ENCODE measurements around the gene VPS72.
A peak's percentile ranks its signal among the peaks of the same experiment; 100 is the strongest.

The VPS72 gene

GRCh38 chr1:151189637-151190445, at the start of gene VPS72:
Gene VPS72 (minus strand): TSS chr1:151190197. CDS start chr1:151190121, 76 bp downstream.
- TF ChIP-seq ZC3H10 (CRISPR knock-in tag; IDR thresholded peaks at IDR 0.05) = peak; percentile 46; the same call in 1 of the 2 replicates
- TF ChIP-seq ZFP3 (CRISPR knock-in tag; IDR thresholded peaks at IDR 0.05) = 0 out of 2 replicates have a peak, but pooled peaks have one; percentile 35
- TF ChIP-seq CSRNP3 (CRISPR knock-in tag; IDR thresholded peaks at IDR 0.05) = no peak
- peak; percentile 94 for ATAC-seq

- ATAC-seq = peak; percentile 98
- TF ChIP-seq SNAI2 (CRISPR knock-in tag; IDR thresholded peaks at IDR 0.05) (no peak), TSHZ2 (CRISPR knock-in tag; IDR thresholded peaks at IDR 0.05) (no peak), GLIS3 (CRISPR knock-in tag; IDR thresholded peaks at IDR 0.05) (no peak), ARNTL (CRISPR knock-in tag; IDR thresholded peaks at IDR 0.05; ENCODE audit: borderline replicate concordance, low read depth) (no peak), CSRNP3 (CRISPR knock-in tag; IDR thresholded peaks at IDR 0.05) (no peak), TOX (CRISPR knock-in tag; IDR thresholded peaks at IDR 0.05; ENCODE audit: borderline replicate concordance) (peak; percentile 60), ESRRG (CRISPR knock-in tag; IDR thresholded peaks at IDR 0.05) (no peak), ZNF565 (CRISPR knock-in tag; conservative IDR thresholded peaks at IDR 0.05; ENCODE audit: low read depth) (no peak), ZC3H10 (CRISPR knock-in tag; IDR thresholded peaks at IDR 0.05) (no peak; the same call in 1 of the 2 replicates), RARB (CRISPR knock-in tag; IDR thresholded peaks at IDR 0.05) (peak; percentile 12; the same call in 1 of the 2 replicates), ZNF70 (CRISPR knock-in tag; IDR thresholded peaks at IDR 0.05) (no peak), ZNF8 (CRISPR knock-in tag; IDR thresholded peaks at IDR 0.05) (no peak), CSDC2 (CRISPR knock-in tag; IDR thresholded peaks at IDR 0.05) (no peak)
Measured at GRCh38 chr1:151238467-151238739, 48.4 kb upstream of the VPS72 start.

GRCh38 chr1:151237678-151238466, 47.9 kb upstream of the VPS72 start:
- peak; percentile 42; the same call in 1 of the 3 replicates for ATAC-seq

GRCh38 chr1:151235235-151235634, 45.2 kb upstream of the VPS72 start:
- no peak for ATAC-seq
- TF ChIP-seq ZFP30 (CRISPR knock-in tag; IDR thresholded peaks at IDR 0.05) (no peak), GLIS3 (CRISPR knock-in tag; IDR thresholded peaks at IDR 0.05) (no peak), CREB5 (CRISPR knock-in tag; IDR thresholded peaks at IDR 0.05; ENCODE audit: low read depth) (no peak), TSHZ2 (CRISPR knock-in tag; IDR thresholded peaks at IDR 0.05) (no peak), SNAI2 (CRISPR knock-in tag; IDR thresholded peaks at IDR 0.05) (no peak), PPARA (CRISPR knock-in tag; IDR thresholded peaks at IDR 0.05; ENCODE audit: borderline replicate concordance) (no peak), CSDC2 (CRISPR knock-in tag; IDR thresholded peaks at IDR 0.05) (no peak), OSR1 (CRISPR knock-in tag; IDR thresholded peaks at IDR 0.05) (no peak), ISL1 (CRISPR knock-in tag; IDR thresholded peaks at IDR 0.05) (no peak), TOX (CRISPR knock-in tag; IDR thresholded peaks at IDR 0.05; ENCODE audit: borderline replicate concordance) (no peak), PATZ1 (CRISPR knock-in tag; IDR thresholded peaks at IDR 0.05; ENCODE audit: borderline replicate concordance) (no peak), ARNTL (CRISPR knock-in tag; IDR thresholded peaks at IDR 0.05; ENCODE audit: borderline replicate concordance, low read depth) (no peak)

More at GRCh38 chr1:151237678-151238466, 47.9 kb upstream of the VPS72 start:
- TF ChIP-seq ZFP3 (CRISPR knock-in tag; IDR thresholded peaks at IDR 0.05) = no peak
- no peak for TF ChIP-seq ISL1 (CRISPR knock-in tag; IDR thresholded peaks at IDR 0.05)
- TF ChIP-seq TOX (CRISPR knock-in tag; IDR thresholded peaks at IDR 0.05; ENCODE audit: borderline replicate concordance) = no peak
- no peak for TF ChIP-seq ESRRG (CRISPR knock-in tag; IDR thresholded peaks at IDR 0.05)
